Left hindlimb (tissue), 1 donor: ENCODE data around the gene QSOX1.

ENCODE experiments used
- DNase-seq: peaks from one replicate; pipeline ENCODE4 v3.0.0-alpha.2; 2018

The QSOX1 gene

DNA sequence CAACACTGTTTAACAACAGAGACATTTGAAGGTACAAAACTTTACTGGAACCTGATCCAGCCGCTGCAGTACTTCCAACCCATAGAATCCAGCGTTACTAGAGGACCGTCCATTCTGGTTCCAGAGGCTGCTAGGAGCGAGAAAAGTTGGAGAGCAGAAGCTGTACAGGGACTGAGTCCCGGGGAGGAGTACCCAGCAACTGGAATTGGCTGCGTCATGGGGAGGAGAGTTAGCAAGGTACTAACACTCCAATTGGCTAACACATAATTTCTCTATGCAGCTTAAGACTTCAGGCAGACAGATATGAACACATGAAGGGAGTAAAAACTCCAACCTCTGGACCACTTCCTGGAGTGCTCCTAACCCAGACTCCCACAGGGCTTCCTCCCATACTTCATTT, 2.1 kb upstream of the QSOX1 start:
- no peak for DNase-seq

DNA sequence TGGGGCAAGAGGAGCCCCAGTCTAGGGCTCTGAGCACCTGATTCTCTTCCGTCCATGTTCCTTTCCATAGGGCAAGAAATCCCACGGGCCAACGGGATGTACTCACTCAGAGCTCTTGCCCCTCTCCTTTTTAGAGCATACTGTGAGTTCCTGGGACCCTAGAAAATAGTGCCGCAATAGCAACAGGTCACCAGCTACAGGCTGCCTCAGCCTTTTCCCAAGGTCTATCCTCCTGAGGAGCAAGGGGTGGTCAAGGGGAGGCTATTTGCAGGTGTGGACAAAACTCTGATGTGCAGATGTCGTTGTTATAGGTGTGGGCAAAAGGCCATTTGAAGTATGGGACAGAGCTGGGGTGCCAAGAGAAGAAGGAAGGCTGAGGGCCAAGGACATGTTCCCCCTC, 1.6 kb upstream of the QSOX1 start:
- DNase-seq = no peak

DNA sequence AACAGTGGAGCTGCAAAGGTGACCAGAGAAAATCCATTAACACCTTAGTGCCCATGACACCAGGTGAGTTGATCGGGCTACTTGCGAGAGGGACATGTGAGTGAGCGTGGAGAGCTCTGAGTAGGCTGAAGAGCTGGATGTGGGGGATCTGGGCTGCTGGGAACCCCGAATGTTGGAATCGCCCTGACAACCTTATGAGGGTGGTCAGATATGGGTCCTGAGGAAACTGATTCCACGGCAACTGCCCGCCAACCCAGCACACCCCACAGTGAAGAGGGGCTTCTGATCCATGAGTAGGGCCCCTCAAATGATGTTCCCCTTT, 705 bp upstream of the QSOX1 start:
- DNase-seq = no peak

DNA sequence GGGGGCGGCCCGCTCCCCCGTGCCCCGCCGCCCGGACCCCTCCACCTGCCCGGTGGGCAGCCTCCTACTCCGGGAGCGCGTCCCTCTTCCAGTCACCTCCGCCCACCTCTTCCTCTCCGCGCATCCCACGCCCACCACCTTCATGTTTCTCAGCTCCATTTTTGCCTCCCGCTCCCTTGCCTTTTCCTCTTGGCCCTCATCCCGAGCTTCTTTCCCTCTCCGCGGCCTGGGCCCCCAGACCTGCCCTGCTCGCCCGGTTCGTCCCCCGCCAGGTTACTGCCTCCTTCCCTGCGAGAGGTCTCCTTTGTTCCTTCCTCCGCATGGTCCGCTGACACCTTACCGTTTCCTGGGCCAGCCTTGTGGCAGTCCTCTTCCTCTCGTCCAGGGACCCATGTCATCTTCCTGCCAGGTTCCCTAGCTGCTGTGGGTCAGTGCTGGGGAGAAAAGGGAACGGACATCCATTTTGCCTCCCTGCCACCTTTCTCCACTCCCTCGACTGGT, 563 bp downstream of the QSOX1 start:
- DNase-seq = no peak

DNA sequence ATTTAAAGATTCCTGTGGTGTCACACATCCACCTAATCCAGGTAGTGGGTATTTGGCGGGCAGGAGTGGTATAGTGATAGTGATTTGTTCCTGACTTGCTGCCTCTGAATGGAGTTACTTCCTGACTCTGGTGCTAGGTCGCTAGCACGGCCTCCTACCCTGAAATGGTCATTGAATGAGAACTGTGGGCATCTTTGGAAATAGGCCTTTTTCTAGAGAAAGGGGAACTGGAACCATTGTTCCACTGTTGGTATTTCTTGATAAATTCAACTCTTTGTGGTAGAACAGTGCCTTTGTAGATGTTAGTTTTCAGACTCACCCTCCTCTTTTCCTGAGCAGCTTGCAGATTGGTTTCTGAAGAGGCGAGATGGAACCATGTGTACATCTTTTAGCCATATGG, 1.5 kb downstream of the QSOX1 start:
- no peak for DNase-seq

DNA sequence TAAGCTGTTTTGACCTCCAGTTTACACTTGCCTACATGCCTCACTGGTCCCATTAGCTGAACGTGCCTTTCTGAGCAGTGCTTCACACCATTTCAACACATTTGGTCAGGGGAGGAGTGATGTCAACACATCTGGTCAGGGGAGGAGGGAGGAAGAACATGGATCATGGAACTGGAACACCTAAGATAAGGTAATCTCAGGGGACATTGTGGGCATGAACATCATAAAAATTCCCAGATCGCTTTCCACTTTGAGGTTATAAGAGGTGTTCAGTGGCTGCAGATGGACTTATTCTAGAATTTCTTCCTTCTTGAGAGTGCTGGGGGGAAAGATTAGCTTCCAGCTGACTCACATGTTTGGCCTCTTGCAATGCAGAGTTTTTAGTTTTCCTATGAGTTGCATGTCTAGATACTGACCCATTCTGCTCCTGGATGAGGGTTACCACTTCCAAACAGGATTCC, 2.0 kb downstream of the QSOX1 start:
- no peak for DNase-seq

DNA sequence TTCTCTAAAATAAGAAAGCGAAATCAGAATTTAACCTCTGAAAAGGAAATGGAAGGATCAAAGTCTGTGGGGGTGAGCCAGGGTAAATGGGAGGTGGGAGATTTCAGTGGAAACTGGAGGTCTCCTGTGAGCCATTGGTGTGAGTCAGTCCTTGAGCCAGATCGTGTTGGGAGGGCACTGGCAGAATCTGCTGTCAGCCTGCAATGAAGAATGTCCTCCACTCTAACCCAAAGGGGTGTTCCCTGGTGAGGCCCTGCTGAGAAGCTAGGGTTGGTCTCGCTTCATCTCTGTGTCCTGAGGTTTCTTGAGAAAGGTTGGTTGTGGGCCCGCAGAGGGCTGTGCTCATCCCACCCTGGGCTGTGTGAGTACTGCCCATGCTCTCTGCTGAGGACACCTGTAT, 2.4 kb downstream of the QSOX1 start:
- DNase-seq = no peak

DNA sequence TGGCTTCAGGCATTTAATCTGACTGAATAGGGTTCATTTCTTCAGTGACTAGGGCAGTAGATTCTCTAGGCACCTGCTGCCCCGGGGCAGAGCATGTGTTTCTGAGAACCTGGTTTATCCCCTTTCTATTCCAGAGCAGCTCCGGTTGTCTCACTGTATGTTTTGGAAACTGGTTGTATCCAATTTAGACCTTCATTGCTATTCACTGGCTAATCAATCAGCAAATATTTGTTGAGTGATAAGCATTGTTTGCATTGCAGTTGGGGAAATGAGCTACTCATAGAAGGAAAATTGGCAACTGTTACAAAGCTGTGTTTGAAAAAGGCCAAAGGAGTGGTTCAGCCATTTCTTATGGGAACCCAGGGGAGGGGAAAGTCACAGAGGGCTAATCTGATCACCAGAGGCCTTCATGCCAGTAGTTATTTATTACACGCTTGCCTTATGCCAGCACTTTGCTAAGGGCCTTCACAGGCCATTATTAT, 2.9 kb downstream of the QSOX1 start:
- DNase-seq = no peak

DNA sequence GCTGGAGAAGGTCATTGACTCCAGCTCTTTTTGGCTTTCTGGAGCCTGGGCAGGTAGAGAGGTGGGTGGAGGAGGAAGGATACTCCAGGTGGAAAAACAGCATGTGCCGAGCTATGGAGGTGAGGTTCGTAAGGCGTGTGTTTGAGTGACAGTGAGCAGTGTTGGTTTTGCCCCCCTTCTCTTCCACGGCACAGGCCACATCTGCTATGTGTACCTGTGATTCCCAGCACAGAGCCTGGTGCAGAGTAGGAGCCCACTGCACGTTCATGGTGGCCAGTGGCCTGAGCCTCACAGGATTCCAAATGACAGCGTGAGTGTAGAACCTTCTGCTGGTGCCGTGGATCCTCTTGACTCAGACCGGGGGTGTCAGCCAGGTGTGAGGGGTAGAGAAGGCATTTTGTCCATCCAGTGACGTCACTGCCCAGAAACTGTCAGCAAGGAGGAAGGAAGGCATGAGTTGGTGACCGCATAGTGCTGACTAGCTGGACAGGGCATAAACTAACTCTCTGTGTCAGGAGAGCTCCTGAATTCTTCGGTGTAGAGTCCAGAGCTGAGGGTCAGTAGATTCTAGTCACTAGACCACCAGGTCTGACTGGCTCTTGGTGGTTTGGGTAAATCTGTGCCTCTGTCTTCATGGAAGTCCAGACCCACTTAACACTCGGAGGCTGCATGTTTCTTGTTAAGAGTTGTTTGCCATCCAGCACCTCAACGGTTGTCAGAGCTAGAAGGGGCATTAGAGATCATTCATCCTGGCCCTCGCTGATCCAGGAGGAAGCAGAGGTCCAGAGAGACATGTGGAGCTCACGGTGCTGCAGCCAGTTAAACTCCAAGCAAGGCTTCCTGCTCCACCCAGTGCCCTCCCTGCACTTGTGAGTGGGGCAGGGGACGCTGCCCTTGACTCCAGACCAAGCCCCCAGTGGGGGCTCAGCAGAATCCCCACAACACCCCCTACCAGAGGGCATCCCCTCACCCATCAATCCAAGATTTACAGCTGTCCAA, 3.8 kb downstream of the QSOX1 start:
- DNase-seq = no peak

DNA sequence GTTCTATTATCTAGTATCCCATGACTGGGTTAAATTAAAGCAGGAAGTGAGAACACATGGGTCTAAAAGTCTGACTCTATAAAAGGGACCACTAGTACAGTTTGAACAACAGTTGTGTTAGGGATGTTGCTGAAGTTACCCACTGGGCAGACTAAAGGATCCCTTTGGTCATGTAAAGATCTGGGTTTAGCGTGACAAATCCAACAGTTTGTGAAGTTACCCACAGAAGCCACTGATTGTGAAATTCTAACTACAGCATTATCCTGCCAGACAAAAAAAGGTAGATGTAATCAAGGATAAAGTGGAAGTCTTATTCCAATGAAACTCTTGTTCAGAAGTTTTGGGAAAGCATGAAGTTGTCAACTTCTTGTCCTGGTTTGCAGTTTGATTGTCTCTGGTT, 5.7 kb downstream of the QSOX1 start:
- no peak for DNase-seq

DNA sequence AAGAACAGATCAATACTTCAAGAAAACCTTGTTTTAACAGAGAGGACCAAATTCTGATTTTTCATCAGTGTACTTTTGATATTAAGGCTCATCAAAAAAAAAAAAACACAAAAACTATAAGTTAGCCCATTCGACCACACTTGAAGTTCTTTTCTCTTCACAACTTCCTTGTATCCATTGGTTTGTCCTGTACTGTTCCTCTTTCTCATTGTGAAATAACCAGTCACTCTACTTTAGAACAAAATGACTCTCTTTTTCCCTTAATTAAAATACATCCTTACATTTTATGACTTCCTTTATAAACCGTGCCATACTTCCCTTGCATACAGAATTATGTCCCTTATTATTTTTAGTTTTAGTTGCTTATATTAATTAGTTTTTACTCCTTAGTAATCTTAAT, 8.4 kb downstream of the QSOX1 start:
- no peak for DNase-seq

DNA sequence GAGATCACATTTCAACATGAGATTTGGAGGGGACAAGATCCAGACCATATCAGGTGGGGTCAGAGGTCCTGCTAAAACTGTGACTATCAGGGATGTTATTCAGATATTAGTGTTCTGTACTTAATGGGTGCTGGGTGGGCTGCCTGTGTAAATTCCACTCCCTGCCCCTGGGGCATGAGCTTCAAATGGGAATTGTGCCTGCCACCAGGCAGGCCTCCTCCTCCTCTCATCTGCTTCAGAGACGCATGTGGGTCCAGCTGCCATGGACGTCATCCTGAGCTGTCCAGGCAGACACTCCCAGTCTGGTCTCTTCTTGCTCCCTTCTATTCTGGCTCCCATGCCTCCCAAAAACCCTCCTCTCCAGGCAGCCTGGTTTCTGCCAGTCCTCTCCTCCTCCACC, 10.4 kb downstream of the QSOX1 start:
- DNase-seq = no peak

DNA sequence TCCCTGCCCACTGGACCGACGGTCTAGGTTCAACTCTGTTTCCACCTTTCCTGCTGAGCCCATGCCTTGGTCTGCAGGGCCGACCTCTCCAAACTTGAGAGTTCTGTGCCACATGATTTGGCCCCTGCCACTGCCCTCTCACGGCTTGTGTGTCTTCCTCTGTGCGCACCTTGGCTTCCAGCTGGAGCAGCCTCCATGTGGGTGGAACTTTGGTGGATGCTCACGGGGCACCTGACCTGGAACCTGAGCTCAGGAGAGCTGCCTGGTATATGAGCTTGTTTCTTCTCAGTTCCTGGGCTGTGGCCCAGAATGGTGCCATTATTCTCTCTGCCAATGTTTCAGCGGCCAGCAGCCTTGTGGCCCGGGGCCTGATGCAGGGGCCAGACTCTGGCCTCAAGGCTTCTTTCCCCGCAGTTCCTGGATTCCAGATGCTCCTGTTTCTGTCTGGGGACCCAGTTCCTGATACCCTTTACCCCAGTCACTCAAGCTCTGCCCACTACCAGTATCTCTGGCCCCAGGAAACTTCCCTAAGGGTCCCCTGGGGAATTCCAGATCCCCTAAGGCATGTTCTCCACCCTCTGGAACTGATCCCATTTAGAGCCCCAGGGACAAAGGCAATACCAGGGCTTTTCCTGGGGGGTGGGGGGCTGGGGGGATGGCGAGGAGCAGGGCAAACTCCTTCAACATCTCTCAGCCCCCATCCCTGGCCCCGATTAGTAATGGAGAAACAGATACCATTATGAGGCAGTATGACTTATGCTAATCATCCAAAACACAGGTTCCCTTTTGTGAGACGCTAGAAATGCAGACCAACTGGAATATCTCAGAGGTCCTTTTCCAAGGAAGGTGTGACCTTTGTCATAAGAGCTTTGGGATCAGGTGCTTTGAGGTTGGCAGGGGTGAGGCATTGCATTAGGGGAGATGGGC, 11.1 kb downstream of the QSOX1 start:
- no peak for DNase-seq

DNA sequence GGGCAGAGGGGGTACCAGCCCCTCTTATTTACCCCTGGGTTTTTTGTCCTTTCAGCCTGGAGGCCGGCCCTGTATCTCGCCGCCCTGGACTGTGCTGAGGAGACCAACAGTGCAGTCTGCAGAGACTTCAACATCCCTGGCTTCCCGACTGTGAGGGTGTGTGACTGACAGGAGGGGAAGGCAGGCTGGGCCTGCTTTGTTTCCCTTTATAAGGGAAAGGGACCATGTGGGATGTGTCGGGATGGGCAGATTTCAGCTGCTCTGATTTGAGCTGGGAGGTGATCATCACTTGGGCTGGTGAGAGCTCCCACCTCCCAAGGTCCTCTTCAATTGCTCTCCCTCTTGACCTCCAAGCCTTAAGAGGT, 11.7 kb downstream of the QSOX1 start:
- DNase-seq = peak; percentile 15

DNA sequence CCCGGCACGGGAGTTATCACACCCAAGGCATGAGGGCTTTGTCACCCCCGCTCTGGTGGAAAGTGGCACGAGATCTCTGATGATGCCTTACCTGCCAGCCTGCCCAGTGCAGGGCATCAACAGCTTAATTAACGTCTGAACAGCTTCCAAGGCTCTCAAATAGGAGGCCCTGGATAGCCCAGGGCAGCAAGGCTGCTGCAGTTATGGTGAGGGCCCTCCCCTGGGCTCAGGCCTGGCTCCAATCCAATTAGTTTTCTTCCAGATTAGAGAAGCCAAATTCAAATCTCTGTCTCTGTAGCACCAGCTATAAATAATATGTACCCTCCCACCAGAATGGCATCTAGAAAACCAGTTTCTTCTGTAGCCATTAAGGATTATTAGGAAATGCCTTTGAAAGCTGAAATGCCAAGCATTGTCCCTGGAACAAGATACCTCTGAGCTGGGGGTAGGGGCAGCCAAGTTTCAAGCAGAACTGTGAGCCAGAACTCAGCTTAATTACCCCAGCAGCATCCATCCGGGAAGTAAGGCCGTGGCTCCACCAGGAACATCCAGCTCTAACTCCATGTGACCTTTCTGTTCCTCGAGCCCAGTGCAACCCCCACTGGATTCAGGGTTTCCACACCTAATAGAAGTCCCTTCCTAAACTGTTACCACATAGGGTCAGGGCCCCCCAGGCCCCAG, 12.5 kb downstream of the QSOX1 start:
- DNase-seq = peak; percentile 36

DNA sequence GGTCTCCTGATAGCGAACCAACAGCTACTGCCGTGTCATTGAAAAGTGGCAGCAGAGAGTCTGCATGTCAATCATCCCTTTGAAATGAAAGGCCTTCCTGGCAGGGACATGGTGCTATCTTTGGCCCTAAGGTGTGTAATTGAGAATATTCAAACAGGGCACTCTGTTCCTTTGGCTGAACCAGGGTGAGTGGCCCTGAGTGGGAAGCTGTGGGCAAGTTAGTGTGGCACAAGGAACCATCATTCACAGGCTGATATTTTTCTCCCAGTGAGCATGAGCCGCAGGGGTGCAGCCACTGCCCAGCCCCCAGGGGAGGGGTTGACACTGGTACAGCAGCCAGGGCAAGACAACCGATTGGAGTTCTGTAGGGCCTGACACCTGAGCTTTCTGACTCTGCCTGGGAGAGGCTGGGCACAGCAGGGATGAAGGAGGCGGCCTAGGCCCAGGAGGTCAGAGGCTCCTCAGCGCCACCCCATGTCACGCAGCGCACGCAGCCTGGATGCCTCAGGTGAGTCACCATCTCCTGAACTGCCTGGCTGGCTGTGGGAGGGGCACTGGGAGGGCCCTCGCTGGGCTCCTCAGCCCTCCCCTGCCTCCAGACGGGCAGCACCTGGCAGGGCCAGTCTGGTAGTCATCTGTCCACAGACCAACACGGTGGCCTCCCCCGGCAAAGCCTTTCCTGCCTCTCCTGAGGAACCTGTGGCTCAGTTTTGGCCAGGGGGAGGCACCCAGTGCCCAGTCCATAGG, 13.2 kb downstream of the QSOX1 start:
- peak; percentile 12 for DNase-seq

DNA sequence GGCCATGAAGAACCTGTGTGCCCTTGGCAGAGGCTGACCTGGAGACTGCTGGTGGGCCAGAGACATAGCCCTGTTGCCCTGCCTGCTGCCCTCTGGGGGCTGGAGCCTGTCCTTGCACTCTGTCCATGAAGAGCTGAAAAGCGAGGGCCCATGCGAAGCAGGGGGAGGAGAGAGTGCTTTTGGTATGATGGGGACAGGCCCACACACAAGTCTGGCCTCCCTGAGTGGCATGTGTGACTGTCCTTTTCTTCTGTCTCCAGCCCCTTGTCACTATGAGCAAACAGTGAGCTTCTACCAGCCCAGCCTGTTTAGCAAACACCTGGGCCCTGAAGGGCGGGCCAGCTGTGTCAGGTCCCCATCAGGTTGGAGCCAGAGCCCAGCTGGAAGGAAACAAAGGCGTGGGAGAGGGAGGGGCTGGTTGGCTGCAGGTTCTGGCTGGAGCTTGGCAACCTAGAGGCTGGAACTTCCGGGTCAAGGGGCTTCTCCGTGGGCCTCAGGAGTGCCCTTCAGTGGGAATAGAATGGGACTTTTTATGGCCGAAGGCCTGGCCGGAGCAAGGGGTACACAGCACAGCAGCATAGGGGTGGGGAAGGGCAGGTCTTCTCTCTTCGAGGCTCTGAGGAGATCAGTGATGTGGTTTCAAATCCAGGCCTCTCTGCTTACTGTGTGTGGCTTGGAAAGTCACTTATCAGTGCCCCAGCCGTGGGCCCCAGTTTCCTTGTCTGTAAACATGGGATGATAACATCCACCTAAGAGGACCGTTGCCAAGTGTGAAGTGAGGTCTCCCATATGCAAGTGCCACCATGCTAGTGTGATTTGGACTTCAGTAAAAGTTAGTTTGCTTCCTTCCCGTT, 14.3 kb downstream of the QSOX1 start:
- peak; percentile 23 for DNase-seq

DNA sequence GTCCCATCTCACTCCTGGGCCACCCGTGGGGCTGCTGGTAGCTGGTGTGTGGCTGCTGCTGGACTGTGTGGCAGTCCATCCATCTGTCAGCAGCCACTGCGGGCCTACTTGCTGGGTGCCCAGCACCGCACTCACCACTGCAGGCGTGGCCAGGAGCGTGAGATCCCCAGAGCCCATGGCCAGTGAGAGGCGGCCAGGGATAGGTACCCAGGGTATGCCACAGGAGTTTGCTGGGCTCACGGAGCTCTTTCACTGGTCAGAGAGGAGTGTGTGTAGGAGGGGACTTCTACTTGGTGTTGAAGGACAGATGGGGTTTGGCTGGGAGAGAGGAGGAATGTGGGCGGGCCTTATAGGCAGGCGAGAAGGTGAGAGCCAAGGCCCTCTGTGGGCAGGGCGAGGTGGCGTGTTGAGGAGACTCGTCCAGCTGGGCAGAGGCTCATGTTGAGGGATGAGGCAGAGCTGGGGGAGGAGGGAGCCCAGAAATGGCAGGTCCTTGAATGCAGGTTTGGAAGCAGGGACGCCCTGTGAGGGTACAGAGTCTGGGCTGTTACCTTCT, 15.0 kb downstream of the QSOX1 start:
- peak; percentile 13 for DNase-seq

DNA sequence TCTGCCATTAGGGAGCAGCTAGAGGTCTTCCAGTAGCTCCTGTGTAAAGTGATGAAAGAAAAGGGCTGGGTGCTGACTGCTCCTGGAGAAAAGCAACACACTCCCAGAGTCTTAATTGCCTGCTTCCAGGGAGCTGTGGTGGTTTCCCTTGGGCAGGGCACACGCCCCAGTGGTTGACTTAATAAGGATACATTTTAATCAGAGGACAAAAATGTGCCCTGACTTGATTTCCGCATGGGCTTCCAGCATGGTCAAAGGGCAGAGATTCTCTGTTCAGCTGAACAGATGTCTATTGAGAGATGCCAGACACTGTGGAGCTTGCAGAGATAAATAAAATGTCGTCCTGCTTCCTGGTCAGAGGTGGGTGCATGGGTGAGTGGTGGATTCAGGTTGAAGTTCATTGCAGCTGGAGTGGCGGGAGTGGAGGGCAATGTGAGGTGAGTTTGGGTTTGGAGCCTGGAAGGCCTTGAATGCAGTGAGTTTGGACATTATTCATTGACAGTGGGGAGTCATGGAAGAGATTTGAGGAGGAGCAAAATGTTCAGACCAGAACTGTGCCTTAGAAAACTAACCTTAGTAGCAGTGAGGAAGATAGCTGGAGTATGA, 16.0 kb downstream of the QSOX1 start:
- peak; percentile 15 for DNase-seq

DNA sequence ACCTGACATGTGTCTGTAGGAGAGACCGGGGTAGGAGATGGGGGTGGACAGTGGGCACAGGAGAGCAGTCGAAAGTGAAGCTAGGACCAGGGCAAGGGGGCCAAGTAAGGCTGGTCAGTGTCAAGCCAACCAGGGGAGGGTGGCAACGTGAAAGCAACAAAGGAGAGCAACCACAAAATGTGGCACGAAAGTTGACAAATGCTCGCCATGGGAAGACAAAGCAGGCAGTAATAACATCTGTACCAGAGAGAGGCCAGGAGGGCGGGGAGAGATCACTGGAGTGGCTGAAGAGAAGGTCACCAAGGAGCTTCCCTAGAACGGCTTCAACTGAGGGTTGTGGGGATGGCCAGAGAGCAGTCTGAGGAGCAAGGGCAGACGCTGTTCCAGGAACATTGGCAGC, 17.0 kb downstream of the QSOX1 start:
- DNase-seq = peak; percentile 3
